A549 (cell line): ENCODE results near the gene LGR6. TPM values are rescaled to one million over a fixed set of nuclear protein-coding genes. Genes with fewer than 3 reads are reported as not detected.

Experiments
- ATAC-seq, 2 experiments: fragments of 200-7000 bp in 1 of 2; fragments of >200 bp in 1 of 2; cut with Nextera tagmentation in 1 of 2; cut with Tn5 transposase in 1 of 2; 3 replicates each; pipeline versions ENCODE4 v1.8.0 to v1.9.1; 2018 to 2020; ENCODE audit warnings: mild to moderate bottlenecking in 1 of 2, moderate library complexity in 1 of 2
- CTCF ChIA-PET: fragments of 300-600 bp; sonication (Branson Sonifier 250); formaldehyde crosslinking; extraction: SDS; loops from one replicate; lab custom pipeline; 2021; ENCODE audit warnings: antibody characterized with exemption, inconsistent platforms; lab: Yijun Ruan, JAX
- POLR2A ChIA-PET: fragments of 350-600 bp; formaldehyde crosslinking; extraction: SDS; loops from one replicate; lab custom pipeline; 2021; ENCODE audit warnings: antibody characterized with exemption, inconsistent platforms; lab: Yijun Ruan, JAX
- DNase-seq, 2 experiments: peaks; one replicate each; pipeline versions ENCODE4 v3.0.0 to v3.0.0-alpha.2; 2011 to 2016; ENCODE audit warnings: low read depth in 1 of 2, low spot score in 1 of 2
- FAIRE-seq: peaks from 2 replicates; lab custom pipeline; 2011; peaks lifted over from hg19 to GRCh38; lab: Jason Lieb, UNC
- H3K27ac ChIP-seq, 2 experiments: fragments of >200 bp; sonication (Bioruptor Twin); formaldehyde crosslinking; 3 replicates each; pipeline ENCODE4 v1.5.1; 2016 to 2017
- H3K4me1 ChIP-seq: fragments of >200 bp; sonication (Bioruptor Twin); formaldehyde crosslinking; 3 replicates; pipeline ENCODE4 v1.6.1; 2016
- H3K4me2 ChIP-seq: fragments of >200 bp; sonication (Bioruptor Twin); formaldehyde crosslinking; 3 replicates; pipeline ENCODE4 v1.6.1; 2016
- H3K4me3 ChIP-seq: fragments of >200 bp; sonication (Bioruptor Twin); formaldehyde crosslinking; 3 replicates; pipeline ENCODE4 v1.5.1; 2016
- H3K9me3 ChIP-seq: fragments of >200 bp; sonication (Bioruptor Twin); formaldehyde crosslinking; 3 replicates; pipeline ENCODE4 v1.6.1; 2016
- BCL3 ChIP-seq: fragments of >200 bp; sonication (Bioruptor Twin); formaldehyde crosslinking; IDR thresholded peaks from 3 replicates; pipeline ENCODE4 v1.6.1; 2016
- BHLHE40 ChIP-seq: IDR thresholded peaks from 2 replicates; pipeline ENCODE4 v1.6.1; 2012; ENCODE audit warnings: low read depth, low read length, inconsistent platforms
- EHF ChIP-seq: fragments of 250-450 bp; sonication (Bioruptor Pico); IDR thresholded peaks from 2 replicates; pipeline ENCODE4 v1.5.0; 2020; ENCODE audit warnings: mild to moderate bottlenecking
- EHMT2 ChIP-seq: fragments of 200-600 bp; sonication (generic); IDR thresholded peaks from 2 replicates; pipeline ENCODE4 v1.6.1; 2016; ENCODE audit warnings: antibody characterized with exemption, low read depth, mild to moderate bottlenecking, moderate library complexity
- EP300 ChIP-seq, 2 experiments: fragments of >200 bp; sonication (Bioruptor Twin); formaldehyde crosslinking; IDR thresholded peaks; 2 replicates in 1 of 2; 3 replicates in 1 of 2; pipeline ENCODE4 v1.6.1; 2016 to 2017
- FOSB ChIP-seq: fragments of 250-450 bp; sonication (Bioruptor Pico); IDR thresholded peaks from 2 replicates; pipeline ENCODE4 v1.5.0; 2020; ENCODE audit warnings: mild to moderate bottlenecking, moderate library complexity
- HES2 ChIP-seq: fragments of >200 bp; sonication (Bioruptor Twin); formaldehyde crosslinking; IDR thresholded peaks from 2 replicates; pipeline ENCODE4 v1.6.1; 2016
- HEYL ChIP-seq: fragments of 250-450 bp; sonication (Bioruptor Pico); IDR thresholded peaks from 2 replicates; pipeline ENCODE4 v1.8.0; 2021; ENCODE audit warnings: mild to moderate bottlenecking, moderate library complexity
- HOXA7 ChIP-seq: fragments of 250-450 bp; sonication (Bioruptor Pico); IDR thresholded peaks from 2 replicates; pipeline ENCODE4 v1.5.0; 2020; ENCODE audit warnings: mild to moderate bottlenecking, moderate library complexity
- HOXB5 ChIP-seq: fragments of 250-450 bp; sonication (Bioruptor Pico); IDR thresholded peaks from 2 replicates; pipeline ENCODE4 v1.5.0; 2020; ENCODE audit warnings: mild to moderate bottlenecking, moderate library complexity
- JUN ChIP-seq, 2 experiments: fragments of >200 bp; sonication (Bioruptor Twin); formaldehyde crosslinking; IDR thresholded peaks; 2 replicates in 1 of 2; 3 replicates in 1 of 2; pipeline ENCODE4 v1.6.1; 2016 to 2017
- JUNB ChIP-seq: fragments of >200 bp; sonication (Bioruptor Twin); formaldehyde crosslinking; IDR thresholded peaks from 2 replicates; pipeline ENCODE4 v1.6.1; 2016
- KDM5A ChIP-seq: fragments of 200-600 bp; sonication (generic); IDR thresholded peaks from 2 replicates; pipeline ENCODE4 v1.6.1; 2016; ENCODE audit warnings: antibody characterized with exemption, mild to moderate bottlenecking
- MAFK ChIP-seq: fragments of 450-650 bp; IDR thresholded peaks from 2 replicates; pipeline ENCODE4 v1.6.1; 2014; ENCODE audit not compliant: partially characterized antibody
- MAZ ChIP-seq: fragments of 150-350 bp; IDR thresholded peaks from 2 replicates; pipeline ENCODE4 v1.6.1; 2014; ENCODE audit warnings: antibody characterized with exemption, low read depth, low read length, borderline replicate concordance
- NR3C1 ChIP-seq: fragments of >200 bp; sonication (Bioruptor Twin); formaldehyde crosslinking; IDR thresholded peaks from 3 replicates; pipeline ENCODE4 v1.6.1; 2017
- PBX3 ChIP-seq: IDR thresholded peaks from 2 replicates; pipeline ENCODE4 v1.6.1; 2012
- POLR2A ChIP-seq: IDR thresholded peaks from 2 replicates; pipeline ENCODE4 v1.6.1; 2012; ENCODE audit warnings: mild to moderate bottlenecking, low read length
- RARB ChIP-seq: fragments of 250-450 bp; sonication (Bioruptor Pico); IDR thresholded peaks from 2 replicates; pipeline ENCODE4 v1.8.0; 2021; ENCODE audit warnings: mild to moderate bottlenecking, moderate library complexity
- RCOR1 ChIP-seq: fragments of 150-350 bp; IDR thresholded peaks from 2 replicates; pipeline ENCODE4 v1.6.1; 2014; ENCODE audit warnings: antibody characterized with exemption, low read length, low read depth
- RFX5 ChIP-seq: fragments of 450-650 bp; IDR thresholded peaks from 2 replicates; pipeline ENCODE4 v1.7.1; 2014; ENCODE audit warnings: antibody characterized with exemption, mild to moderate bottlenecking, moderate library complexity
- TFCP2L1 ChIP-seq: fragments of 250-450 bp; sonication (Bioruptor Pico); IDR thresholded peaks from 2 replicates; pipeline ENCODE4 v1.5.0; 2021; ENCODE audit warnings: mild to moderate bottlenecking
- ZNF302 ChIP-seq: fragments of 250-450 bp; sonication (Bioruptor Pico); IDR thresholded peaks from 2 replicates; pipeline ENCODE4 v1.9.0; 2021; ENCODE audit warnings: inconsistent platforms, mild to moderate bottlenecking, moderate library complexity
- ZSCAN20 ChIP-seq: fragments of 250-450 bp; sonication (Bioruptor Pico); IDR thresholded peaks from 2 replicates; pipeline ENCODE4 v1.8.0; 2022; ENCODE audit warnings: mild to moderate bottlenecking, moderate library complexity
- WGBS: methylation state at CpG from one replicate; pipeline ENCODE4 v1.1.6; 2017; ENCODE audit errors: missing lambda C conversion rate; 5-methylcytosine and 5-hydroxymethylcytosine counted together
- polyA plus RNA-seq, 4 experiments: library from polyadenylated mRNA; depleted of rRNA in 3 of 4; stranded (reverse); fragments of >200 nt; fragmentation: RNase III in 1 of 4; extraction: RNeasy Plus Mini Kit Qiagen cat#74134 plus additional on column Dnase treatment in 1 of 4; gene quantifications; 2 replicates in 3 of 4; 3 replicates in 1 of 4; pipeline ENCODE4 v1.2.3, GENCODE V29; 2011 to 2017
- TF ChIP-seq, protein P1 (sequence below): fragments of 450-650 bp; IDR thresholded peaks from 2 replicates; pipeline ENCODE4 v1.6.1; 2014; ENCODE audit warnings: antibody characterized with exemption
- TF ChIP-seq, protein P2 (sequence below): fragments of >200 bp; sonication (Bioruptor Twin); formaldehyde crosslinking; IDR thresholded peaks from 3 replicates; pipeline ENCODE4 v1.5.1; 2016
- TF ChIP-seq, protein P3 (sequence below): fragments of 250-450 bp; sonication (Bioruptor Pico); IDR thresholded peaks from 2 replicates; pipeline ENCODE4 v1.5.0; 2021; ENCODE audit warnings: mild to moderate bottlenecking, moderate library complexity, borderline replicate concordance
- TF ChIP-seq, protein P4 (sequence below): IDR thresholded peaks from 2 replicates; pipeline ENCODE4 v1.6.1; 2012; ENCODE audit warnings: low read depth, borderline replicate concordance

LGR6 gene
- polyA plus RNA-seq, 2 of the 4 experiments (the other 2 are of a cell fraction) = 0.84 to 1.1 TPM

- FAIRE-seq = no peak
- CTCF ChIA-PET = interaction anchor here (0.9 to 6.0 kb wide), 18 partner anchors 8 to 90 kb away, joined by 3 to 48 read pairs (median 6); partner anchors contain the start of gene LGR6
- no peak overlapping the region for H3K4me2 ChIP-seq
- DNase-seq = no peak
- WGBS = 91% methylated on average over 2 of the region's 3 CpGs
- H3K4me1 ChIP-seq = peaks cover 3% of the 10 kb centered on the region
- no peak overlapping the region for H3K27ac ChIP-seq
- TF ChIP-seq PBX3 (no peak), JUN (IDR thresholded peaks at IDR 0.05) (no peak), EP300 (IDR thresholded peaks at IDR 0.05) (no peak), KDM5A (no peak), NR3C1 (no peak), BCL3 (no peak), JUNB (no peak), RFX5 (no peak), ZSCAN20 (CRISPR knock-in tag) (no peak), HEYL (no peak), POLR2A (no peak)
- TF ChIP-seq, protein P1, sequence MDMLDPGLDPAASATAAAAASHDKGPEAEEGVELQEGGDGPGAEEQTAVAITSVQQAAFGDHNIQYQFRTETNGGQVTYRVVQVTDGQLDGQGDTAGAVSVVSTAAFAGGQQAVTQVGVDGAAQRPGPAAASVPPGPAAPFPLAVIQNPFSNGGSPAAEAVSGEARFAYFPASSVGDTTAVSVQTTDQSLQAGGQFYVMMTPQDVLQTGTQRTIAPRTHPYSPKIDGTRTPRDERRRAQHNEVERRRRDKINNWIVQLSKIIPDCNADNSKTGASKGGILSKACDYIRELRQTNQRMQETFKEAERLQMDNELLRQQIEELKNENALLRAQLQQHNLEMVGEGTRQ = no peak
- TF ChIP-seq, protein P2, sequence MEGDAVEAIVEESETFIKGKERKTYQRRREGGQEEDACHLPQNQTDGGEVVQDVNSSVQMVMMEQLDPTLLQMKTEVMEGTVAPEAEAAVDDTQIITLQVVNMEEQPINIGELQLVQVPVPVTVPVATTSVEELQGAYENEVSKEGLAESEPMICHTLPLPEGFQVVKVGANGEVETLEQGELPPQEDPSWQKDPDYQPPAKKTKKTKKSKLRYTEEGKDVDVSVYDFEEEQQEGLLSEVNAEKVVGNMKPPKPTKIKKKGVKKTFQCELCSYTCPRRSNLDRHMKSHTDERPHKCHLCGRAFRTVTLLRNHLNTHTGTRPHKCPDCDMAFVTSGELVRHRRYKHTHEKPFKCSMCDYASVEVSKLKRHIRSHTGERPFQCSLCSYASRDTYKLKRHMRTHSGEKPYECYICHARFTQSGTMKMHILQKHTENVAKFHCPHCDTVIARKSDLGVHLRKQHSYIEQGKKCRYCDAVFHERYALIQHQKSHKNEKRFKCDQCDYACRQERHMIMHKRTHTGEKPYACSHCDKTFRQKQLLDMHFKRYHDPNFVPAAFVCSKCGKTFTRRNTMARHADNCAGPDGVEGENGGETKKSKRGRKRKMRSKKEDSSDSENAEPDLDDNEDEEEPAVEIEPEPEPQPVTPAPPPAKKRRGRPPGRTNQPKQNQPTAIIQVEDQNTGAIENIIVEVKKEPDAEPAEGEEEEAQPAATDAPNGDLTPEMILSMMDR = no peak
- TF ChIP-seq, protein P3, sequence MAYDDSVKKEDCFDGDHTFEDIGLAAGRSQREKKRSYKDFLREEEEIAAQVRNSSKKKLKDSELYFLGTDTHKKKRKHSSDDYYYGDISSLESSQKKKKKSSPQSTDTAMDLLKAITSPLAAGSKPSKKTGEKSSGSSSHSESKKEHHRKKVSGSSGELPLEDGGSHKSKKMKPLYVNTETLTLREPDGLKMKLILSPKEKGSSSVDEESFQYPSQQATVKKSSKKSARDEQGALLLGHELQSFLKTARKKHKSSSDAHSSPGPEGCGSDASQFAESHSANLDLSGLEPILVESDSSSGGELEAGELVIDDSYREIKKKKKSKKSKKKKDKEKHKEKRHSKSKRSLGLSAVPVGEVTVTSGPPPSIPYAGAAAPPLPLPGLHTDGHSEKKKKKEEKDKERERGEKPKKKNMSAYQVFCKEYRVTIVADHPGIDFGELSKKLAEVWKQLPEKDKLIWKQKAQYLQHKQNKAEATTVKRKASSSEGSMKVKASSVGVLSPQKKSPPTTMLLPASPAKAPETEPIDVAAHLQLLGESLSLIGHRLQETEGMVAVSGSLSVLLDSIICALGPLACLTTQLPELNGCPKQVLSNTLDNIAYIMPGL (CRISPR knock-in tag) = no peak
- TF ChIP-seq, all 56 proteins: peak for 0
- H3K9me3 ChIP-seq = no peaks in the 10 kb centered on the region
- no peak overlapping the region for H3K4me3 ChIP-seq
- POLR2A ChIA-PET = no interaction called here
- ATAC-seq = no peak
These were observed 81.6 kb downstream of the LGR6 start for GRCh38 chr1:202275061-202275770.

DNA sequence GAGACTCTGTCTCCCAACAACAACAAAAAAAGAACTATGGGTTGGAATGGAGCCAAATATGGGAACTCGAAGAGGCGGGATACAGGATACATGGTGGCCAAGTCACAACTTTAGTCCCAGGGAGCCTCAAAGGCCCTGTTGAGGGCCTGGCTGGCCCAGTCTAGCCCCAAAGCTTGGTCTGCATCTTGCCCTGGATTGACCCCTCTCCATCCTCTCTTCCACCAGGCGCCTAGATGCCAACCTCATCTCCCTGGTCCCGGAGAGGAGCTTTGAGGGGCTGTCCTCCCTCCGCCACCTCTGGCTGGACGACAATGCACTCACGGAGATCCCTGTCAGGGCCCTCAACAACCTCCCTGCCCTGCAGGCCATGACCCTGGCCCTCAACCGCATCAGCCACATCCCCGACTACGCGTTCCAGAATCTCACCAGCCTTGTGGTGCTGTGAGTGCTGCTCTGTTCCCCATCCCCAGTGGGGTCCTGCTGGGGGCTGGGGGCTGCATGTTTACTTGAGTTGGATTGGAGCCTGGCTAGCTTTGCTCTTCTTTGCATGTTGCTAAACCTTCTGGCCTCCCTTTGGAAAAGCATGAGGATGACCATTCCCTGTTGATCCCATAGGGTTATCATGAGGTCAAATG is 82.6 kb downstream of the LGR6 start:
- no peak for DNase-seq
- Histone ChIP-seq H3K4me1 (peaks cover 13% of the 10 kb centered on the region), H3K4me3 (no peak overlapping the region), H3K27ac (no peak overlapping the region), H3K4me2 (no peak overlapping the region), H3K9me3 (no peaks in the 10 kb centered on the region)
- FAIRE-seq = no peak
- ChIA-PET POLR2A (no interaction called here), CTCF (interaction anchor here (0.7 to 1.7 kb wide), 5 partner anchors 9 to 84 kb away, joined by 3 to 6 read pairs (median 4); no protein-coding TSS in a partner anchor)
- WGBS = 89% methylated on average over 11 of the region's 11 CpGs
- no peak for ATAC-seq
- TF ChIP-seq MAZ (no peak), HOXA7 (CRISPR knock-in tag) (no peak), HEYL (no peak), ZSCAN20 (CRISPR knock-in tag) (no peak), BHLHE40 (no peak), EHMT2 (no peak), FOSB (CRISPR knock-in tag) (no peak), RCOR1 (no peak), MAFK (no peak), ZNF302 (CRISPR knock-in tag) (no peak), TFCP2L1 (CRISPR knock-in tag) (no peak), HOXB5 (CRISPR knock-in tag) (no peak), HES2 (no peak), RARB (no peak), EHF (CRISPR knock-in tag) (no peak)
- TF ChIP-seq, protein P4, sequence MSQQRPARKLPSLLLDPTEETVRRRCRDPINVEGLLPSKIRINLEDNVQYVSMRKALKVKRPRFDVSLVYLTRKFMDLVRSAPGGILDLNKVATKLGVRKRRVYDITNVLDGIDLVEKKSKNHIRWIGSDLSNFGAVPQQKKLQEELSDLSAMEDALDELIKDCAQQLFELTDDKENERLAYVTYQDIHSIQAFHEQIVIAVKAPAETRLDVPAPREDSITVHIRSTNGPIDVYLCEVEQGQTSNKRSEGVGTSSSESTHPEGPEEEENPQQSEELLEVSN = no peak
- TF ChIP-seq, protein P1 = no peak
